ENCODE measurements around the gene COG5. TPM values are rescaled to one million over a fixed set of nuclear protein-coding genes. Genes with fewer than 3 reads are reported as not detected.

Gene COG5
- total and polyA plus RNA-seq, 9 of the 15 experiments (the other 6 are each of a cell fraction or from before 2014, with no cell fraction given): 15.3 to 75.1 (median 56.4) TPM

- Histone ChIP-seq H3K27ac (ENCODE audit: extremely low read depth, low read depth, low read length) (no peak overlapping the region), H3K36me3 (ENCODE audit: control insufficient read depth, insufficient read depth, low read length) (peaks cover 64% of the 10 kb centered on the region), H3K4me1 (replicated peaks in 1 of 2; ENCODE audit: control insufficient read depth in 2 of 2, insufficient read depth in 2 of 2, low read length in 2 of 2) (no peaks in the 10 kb centered on the region), H3K4me3 (no peak overlapping the region), H3K9me3 (replicated peaks; ENCODE audit: control insufficient read depth, insufficient read depth, low read depth, low read length) (no peaks in the 10 kb centered on the region), H4K20me1 (replicated peaks; ENCODE audit: control insufficient read depth, insufficient read depth, low read length) (no peaks in the 10 kb centered on the region), H2AFZ (ENCODE audit: low read depth, low read length) (no peak overlapping the region), H3K4me2 (ENCODE audit: insufficient read depth, low read length) (no peak overlapping the region), H3K9ac (ENCODE audit: insufficient read depth in 1 of 2, low read depth in 2 of 2, low read length in 2 of 2) (no peak overlapping the region), H3K27me3 (ENCODE audit: control insufficient read depth in 2 of 2, insufficient read depth in 2 of 2, low read length in 2 of 2) (no peaks in the 10 kb centered on the region), H3K9me1 (ENCODE audit: control insufficient read depth, insufficient read depth, low read length) (no peaks in the 10 kb centered on the region), H3K79me2 (ENCODE audit: control insufficient read depth, insufficient read depth, low read length) (peaks cover 14% of the 10 kb centered on the region)
- no peak for FAIRE-seq
- 88% methylated on average over 5 of the region's 5 CpGs for WGBS (ENCODE audit: insufficient coverage, low coverage, missing lambda C conversion rate)
- BruUV-seq (replicated peaks): no TSS peak
- intact Hi-C loops (cut with micrococcal nuclease): no loop called here
- no peak for DNase-seq (ENCODE audit: extremely low read depth in 1 of 4, low spot score in 3 of 4)
- CTCF ChIA-PET (ENCODE audit: low intra/inter-chr PET ratio): no interaction called here
- ATAC-seq: no peak
- POLR2A ChIA-PET: interaction anchor here (0.6 to 1.4 kb wide), 2 partner anchors 17 to 25 kb away, joined by 3 to 5 read pairs; no protein-coding TSS in a partner anchor
- in situ Hi-C loops (cut with MboI): no loop called here
- TF ChIP-seq ILF3 (IDR thresholded peaks at IDR 0.05; ENCODE audit: borderline replicate concordance): no peak
- no peak for TF ChIP-seq ZSCAN29 (IDR thresholded peaks at IDR 0.05)
- TF ChIP-seq ZNF175 (CRISPR knock-in tag; IDR thresholded peaks at IDR 0.05; ENCODE audit: low read depth): no peak
- TF ChIP-seq DIDO1 (tag; IDR thresholded peaks at IDR 0.05; ENCODE audit: low read depth): no peak
- no peak for TF ChIP-seq ZNF740 (CRISPR knock-in tag; IDR thresholded peaks at IDR 0.05)
- TF ChIP-seq ZNF740 (tag; IDR thresholded peaks at IDR 0.05): no peak
- no peak for TF ChIP-seq PRPF4 (IDR thresholded peaks at IDR 0.05; ENCODE audit: insufficient read depth, low read depth, low read length, poor library complexity, severe bottlenecking)
- TF ChIP-seq ZNF77 (CRISPR knock-in tag; IDR thresholded peaks at IDR 0.05): no peak
- peak; percentile 63 for TF ChIP-seq MYBL2 (IDR thresholded peaks at IDR 0.05; ENCODE audit: low read depth)
- TF ChIP-seq MYBL2 (CRISPR knock-in tag; IDR thresholded peaks at IDR 0.05; ENCODE audit: borderline replicate concordance): no peak
- no peak for TF ChIP-seq CEBPB (tag; IDR thresholded peaks at IDR 0.05)
- TF ChIP-seq CREB3L1 (IDR thresholded peaks at IDR 0.05; ENCODE audit: borderline replicate concordance, low read depth): no peak
- 0 out of 2 replicates have a peak, but pooled peaks have one; percentile 32 for TF ChIP-seq CC2D1A (IDR thresholded peaks at IDR 0.05)
- TF ChIP-seq NFIC (IDR thresholded peaks at IDR 0.05): 0 out of 2 replicates have a peak, but pooled peaks have one; percentile 33
- no peak for TF ChIP-seq HDGF (IDR thresholded peaks at IDR 0.05)
- TF ChIP-seq FOXM1 (IDR thresholded peaks at IDR 0.05; ENCODE audit: low read depth): 0 out of 2 replicates have a peak, but pooled peaks have one; percentile 21
- no peak for TF ChIP-seq FOXM1 (CRISPR knock-in tag; IDR thresholded peaks at IDR 0.05; ENCODE audit: low read depth)
- TF ChIP-seq NFATC3 (IDR thresholded peaks at IDR 0.05): no peak
- no peak for TF ChIP-seq CHCHD3 (CRISPR knock-in tag; IDR thresholded peaks at IDR 0.05)
- no peak for TF ChIP-seq NR2C2 (CRISPR knock-in tag; IDR thresholded peaks at IDR 0.05)
- peak; percentile 33; the same call in 1 of the 2 replicates for TF ChIP-seq NR2C2 (tag; IDR thresholded peaks at IDR 0.05)
- TF ChIP-seq NR2C1 (IDR thresholded peaks at IDR 0.05): peak; percentile 78
- peak; percentile 69 for TF ChIP-seq NR2C1 (tag; IDR thresholded peaks at IDR 0.05)
- no peak for TF ChIP-seq ZNF445 (CRISPR knock-in tag; IDR thresholded peaks at IDR 0.05; ENCODE audit: low read depth)
- TF ChIP-seq HIVEP1 (CRISPR knock-in tag; IDR thresholded peaks at IDR 0.05): no peak
- no peak for TF ChIP-seq CAMTA2 (CRISPR knock-in tag; conservative IDR thresholded peaks at IDR 0.05)
Measured at GRCh38 chr7:107588529-107589130, 24.9 kb upstream of the COG5 start.
